Umbilical cord (tissue), 2 donors: Measurements from ENCODE around the gene RNU4-1. TPM values are rescaled to one million over a fixed set of nuclear protein-coding genes. Genes with fewer than 3 reads are reported as not detected.
"Not testable (repeated sequence)": the region's sequence is repeated elsewhere in the genome, so short reads cannot be mapped to it uniquely, and the experiment has no call there.

Experiments
- DNase-seq: peaks from one replicate; pipeline ENCODE4 v3.0.0-alpha.2; 2015; ENCODE audit warnings: low spot score
- total RNA-seq: library from RNA; depleted of rRNA; stranded (reverse); fragments of >200 nt; gene quantifications from one replicate; pipeline ENCODE4 v1.2.3, GENCODE V29; 2014; ENCODE audit warnings: low replicate concordance; ENCODE audit not compliant: insufficient read depth

RNU4-1 gene
- total RNA-seq: under 0.01 TPM

DNA sequence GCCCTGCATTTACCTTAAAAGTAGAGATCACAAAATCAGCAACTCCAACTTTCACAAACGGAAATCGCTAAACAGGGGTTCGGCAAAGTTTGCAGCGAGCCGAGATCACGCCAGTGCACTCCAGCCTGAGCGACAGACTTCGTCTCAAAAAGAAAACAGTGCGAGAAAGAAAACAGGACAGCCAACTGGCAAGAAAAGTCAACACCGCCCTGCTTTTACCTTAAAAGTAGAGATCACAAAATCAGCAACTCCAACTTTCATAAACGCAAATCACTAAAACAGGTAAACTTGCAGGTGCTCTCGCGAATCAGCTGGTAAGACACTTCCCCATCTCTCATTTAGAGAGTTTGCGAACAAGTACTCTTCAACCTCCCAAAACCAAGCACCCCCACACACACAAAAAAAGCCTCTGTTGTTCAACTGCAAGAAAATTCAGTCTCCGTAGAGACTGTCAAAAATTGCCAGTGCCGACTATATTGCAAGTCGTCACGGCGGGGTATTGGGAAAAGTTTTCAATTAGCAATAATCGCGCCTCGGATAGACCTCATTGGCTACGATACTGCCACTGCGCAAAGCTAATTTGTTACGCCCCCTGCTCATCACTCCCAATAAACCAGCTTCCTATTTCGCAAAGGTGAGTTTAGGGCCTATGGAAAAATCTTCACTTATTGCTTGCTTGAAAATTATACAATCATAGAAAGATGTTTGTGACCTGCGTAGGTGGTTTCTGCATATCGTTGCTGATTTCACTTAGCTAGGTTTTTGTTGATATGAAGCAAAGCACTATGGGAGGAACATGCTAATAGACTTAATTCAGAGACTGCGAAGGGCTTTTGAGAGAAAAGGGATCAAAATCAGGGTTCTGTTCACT is at the start of gene RNU4-1:
RNU4-1 (minus strand) TSS at position 577 of the 871 bp plus-strand sequence.
- peak; percentile 97 for DNase-seq

DNA sequence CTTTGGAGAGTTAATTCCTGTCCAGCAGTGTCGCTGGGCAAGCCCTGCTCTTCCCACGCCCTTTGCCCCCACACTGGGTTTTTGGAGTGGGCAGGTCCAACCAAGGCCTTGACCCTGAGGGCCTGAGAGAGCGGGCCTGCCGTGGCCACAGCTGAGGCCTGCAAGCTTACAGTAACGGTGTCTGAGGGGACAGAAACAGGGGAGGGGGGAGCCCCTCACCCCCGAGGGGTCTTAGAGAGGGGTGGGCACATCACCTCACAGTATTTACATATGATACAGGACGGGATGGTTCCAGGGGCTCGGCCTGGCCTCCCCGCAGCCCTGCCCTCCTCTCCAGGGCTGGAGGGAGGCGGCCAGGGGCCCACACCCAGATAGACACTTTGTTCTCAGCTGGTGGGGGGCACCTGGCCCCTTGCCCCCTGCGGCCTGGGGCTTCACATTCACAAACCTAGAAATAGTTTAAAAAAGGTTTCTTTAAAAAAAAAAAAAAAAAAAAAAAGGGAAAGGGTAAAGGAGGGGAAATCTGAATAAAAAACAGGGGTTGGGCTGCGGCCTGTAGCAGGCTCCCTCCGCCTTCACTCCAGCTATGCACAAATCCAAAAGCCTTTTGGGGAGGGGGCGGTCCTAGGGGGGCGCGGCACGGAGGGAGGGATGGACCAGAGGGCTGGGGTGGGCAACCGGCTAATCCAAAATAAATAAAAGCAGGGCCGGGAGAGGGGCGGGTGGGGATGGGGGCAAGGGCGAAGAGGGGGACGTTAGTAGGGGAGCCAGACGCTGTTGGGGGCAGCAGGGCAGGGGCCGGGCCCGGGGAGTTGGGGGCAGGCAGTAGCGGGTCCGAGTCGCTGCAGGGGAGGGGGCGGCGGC is 49.4 kb upstream of the RNU4-1 start:
- DNase-seq: no peak

DNA sequence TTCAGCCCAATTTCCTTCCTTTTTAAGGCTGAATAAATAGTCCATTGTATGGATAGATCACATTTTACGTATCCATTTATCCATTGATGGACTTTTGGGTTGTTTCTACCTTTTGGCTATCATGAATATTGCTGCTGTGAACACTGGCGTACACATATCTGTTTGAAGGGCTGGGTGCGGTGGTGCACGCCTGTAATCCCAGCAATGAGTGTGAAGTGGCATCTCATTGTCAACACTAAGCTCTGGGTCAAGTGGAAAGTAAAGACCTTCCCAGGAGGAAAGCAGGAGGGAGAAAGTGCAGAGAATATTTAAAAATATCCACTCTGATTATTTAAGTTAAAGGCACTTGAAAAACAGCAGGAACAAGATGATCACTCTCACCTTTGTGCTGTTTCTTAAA is 46.2 kb upstream of the RNU4-1 start:
- DNase-seq: no peak

GRCh38 chr12:120337730-120338129 is 44.7 kb upstream of the RNU4-1 start:
- DNase-seq: no peak

- DNase-seq: not testable (repeated sequence)
Observed at GRCh38 chr12:120336392-120336791, 43.4 kb upstream of the RNU4-1 start.

GRCh38 chr12:120335447-120335846 is 42.4 kb upstream of the RNU4-1 start:
- peak; percentile 36 for DNase-seq

DNA sequence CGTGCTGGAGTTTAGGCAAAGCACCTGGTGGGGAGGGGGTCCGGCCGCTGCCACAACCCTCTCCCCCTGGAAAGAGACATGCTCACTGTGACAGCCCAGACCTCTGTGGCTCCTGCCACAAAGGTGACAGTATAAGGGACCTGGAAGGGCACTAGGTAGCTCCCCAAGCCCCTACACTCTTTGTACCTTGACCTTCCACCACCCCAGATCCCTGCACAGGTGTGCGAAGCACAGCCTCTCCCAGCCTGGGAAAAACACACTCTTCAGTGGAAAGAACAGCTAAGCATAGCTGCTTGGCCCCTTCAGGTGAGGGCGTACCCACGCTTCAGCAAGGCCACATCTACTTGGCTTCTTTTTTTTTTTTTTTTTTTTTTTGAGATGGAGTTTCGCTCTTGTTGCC is 39.5 kb upstream of the RNU4-1 start:
- DNase-seq: no peak

DNA sequence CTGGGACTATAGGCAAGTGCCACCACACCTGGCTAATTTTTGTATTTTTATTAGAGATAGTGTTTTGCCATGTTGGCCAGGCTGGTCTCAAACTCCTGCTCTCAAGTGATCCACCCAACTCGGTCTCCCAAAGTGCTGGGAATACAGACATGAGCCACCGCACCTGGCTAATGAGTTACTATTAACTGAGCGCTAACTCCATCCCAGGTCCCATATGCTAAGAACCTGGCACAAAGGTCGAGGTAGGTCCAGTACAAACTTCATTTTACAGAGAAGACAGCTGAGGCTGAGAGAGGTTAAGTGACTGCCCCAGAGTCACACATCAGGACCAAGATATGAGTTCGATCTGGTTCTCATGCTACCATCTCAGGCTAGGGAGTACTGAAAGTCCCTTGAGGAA is 39.0 kb upstream of the RNU4-1 start:
- no peak for DNase-seq

- DNase-seq: no peak
Observed at GRCh38 chr12:120331390-120331789, 38.4 kb upstream of the RNU4-1 start.

DNA sequence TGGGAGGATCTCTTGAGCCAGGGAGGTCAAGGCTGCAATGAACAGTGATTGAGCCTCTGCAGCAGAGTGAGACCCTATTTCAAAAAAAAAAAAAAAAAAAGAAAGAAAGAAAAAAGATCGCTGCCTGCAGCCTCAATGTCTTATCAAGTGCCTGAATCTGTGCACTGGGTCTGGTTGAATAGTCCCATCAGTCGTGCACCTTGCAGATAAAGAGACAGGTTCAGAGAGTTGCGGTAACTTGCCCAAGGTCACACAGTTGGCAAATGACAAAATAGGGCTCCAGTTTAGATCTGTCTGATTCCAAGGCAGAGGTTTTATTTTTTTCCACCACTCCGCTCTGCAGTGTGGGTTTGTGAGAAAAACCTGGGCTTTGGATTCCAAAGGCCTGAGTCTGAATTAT is 35.2 kb upstream of the RNU4-1 start:
- no peak for DNase-seq

DNA sequence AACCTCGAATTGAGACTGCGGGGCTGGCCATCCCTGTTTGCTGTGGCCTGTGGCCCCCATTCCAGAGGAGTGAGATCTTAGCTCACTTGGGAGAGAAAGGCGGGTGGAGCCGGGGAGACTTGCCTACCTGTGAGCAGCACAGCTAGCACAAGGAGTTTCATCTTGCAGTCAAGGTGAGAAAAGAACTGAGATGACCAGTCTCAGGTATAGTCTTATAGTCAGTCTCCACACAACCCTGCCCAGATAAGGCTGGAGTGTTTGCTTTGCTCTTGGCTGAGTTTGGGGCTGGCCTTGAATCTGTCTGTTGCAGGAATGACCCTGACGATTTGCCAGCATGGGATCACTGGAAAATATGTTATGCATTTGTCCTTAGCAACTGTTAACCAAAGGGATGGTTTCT is 34.6 kb upstream of the RNU4-1 start, which contains the start of gene PLA2G1B:
PLA2G1B (minus strand) TSS at position 187 of the 400 bp plus-strand sequence; CDS start at position 161, 26 bp downstream.
- DNase-seq: peak; percentile 42

DNA sequence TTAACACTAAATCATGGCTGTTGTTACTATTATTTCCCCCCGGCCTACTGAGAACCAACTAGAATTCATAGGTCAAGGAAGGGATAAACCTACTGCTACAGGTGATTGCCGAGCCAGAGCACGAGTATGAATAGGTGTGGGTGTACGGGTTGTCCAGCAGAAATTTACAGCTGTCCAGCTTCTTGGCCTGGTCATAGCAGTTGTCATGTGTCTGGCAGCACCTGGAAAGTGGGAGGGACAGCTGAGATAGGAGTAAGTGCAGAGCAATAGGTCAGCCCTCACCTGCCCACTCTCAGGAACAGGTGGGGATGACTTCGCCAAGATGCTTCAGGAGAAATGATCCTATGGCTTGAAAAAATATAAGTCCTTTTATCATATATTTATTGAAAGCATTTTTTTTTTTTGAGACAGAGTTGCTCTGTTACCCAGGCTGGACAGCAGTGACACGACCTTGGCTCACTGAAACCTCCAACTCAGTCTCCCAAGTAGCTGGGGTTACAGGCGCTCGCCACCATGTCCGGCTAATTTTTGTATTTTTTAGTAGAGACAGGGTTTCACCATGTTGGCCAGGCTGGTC is 31.9 kb upstream of the RNU4-1 start:
- DNase-seq: no peak

GRCh38 chr12:120323772-120324171 is 30.7 kb upstream of the RNU4-1 start:
- DNase-seq: no peak

DNA sequence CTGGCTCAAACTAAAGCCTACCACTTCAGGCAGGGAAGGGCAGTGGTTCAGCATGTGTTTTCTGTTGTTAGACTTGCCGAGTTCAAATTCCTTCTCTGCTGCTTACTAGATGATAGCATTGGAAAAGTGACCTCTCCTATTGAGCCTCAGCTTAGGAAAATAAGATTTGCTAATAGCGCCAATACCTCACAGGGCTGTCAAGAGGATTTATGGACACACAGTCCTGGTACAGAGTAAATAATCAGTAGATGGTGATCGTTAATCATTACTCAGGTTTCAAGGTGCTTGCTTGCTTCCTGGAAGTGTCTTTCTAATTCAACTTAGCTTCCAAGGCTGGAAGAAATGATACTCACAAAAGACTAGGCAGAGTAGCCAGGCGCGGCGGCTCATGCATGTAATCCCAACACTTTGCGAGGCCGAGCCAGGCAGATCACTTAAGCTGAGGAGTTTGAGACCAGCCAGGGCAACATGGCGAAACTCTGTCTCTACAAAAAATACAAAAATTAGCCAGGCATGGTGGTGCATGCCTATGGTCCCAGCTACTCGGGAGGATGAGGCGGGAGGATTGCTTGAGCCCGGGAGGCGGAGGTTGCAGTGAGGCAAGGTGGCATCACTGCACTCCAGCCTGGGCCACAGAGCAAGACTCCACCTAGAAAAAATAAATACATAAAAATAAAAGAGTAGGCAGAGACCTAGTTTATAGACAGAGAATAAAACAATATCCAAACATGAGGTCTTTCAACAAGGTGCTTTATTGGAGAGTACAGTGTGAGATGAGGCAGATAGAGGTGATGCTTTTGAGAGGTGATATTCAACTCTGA is 28.6 kb upstream of the RNU4-1 start:
- no peak for DNase-seq

- peak; percentile 100 for DNase-seq
Observed at GRCh38 chr12:120317224-120318105, 24.4 kb upstream of the RNU4-1 start.

GRCh38 chr12:120316798-120317223 is 23.8 kb upstream of the RNU4-1 start:
- DNase-seq: no peak

DNA sequence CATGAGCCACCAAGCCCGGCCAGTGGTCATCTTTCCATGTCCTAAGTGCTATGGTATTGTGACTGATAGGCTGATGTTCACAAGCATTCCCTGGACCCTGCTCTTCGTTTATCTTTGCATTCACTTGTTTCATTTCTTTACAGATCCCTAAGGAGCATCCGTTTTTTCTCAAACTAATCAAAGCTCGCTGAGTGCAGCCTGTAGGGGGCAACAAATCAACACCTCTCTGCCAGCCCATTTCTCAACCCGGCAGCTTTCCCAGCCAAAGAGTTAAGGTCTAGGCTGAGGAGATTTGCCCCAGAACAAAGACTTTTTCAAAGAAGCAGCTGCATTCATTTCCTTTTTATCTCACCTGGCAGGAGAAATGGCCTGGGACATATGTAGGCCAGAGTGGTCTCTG is 21.2 kb upstream of the RNU4-1 start:
- no peak for DNase-seq

- peak; percentile 98 for DNase-seq
Observed at GRCh38 chr12:120301962-120302815, 9.2 kb upstream of the RNU4-1 start, which contains the start of gene SIRT4. Gene SIRT4 (plus strand): TSS chr12:120302321. CDS start chr12:120303562, 1,241 bp downstream.

- DNase-seq: no peak
Observed at GRCh38 chr12:120292411-120292660, 701 bp downstream of the RNU4-1 start.
